A673 (cell line): ENCODE data around the gene TUBG1.

Experiments
- CTCF ChIP-seq: fragments of 300-800, 200-600 bp; sonication (generic); conservative IDR thresholded peaks from 2 replicates; pipeline ENCODE4 v1.5.1; 2017; ENCODE audit warnings: low read depth, mild to moderate bottlenecking, antibody characterized with exemption, low read length, moderate library complexity, mixed read lengths
- EZH2 ChIP-seq: fragments of 200-600 bp; sonication (generic); IDR thresholded peaks from 2 replicates; pipeline ENCODE4 v1.6.1; 2017; ENCODE audit warnings: borderline replicate concordance, low read depth, mild to moderate bottlenecking, mixed read lengths, antibody characterized with exemption, low read length; ENCODE audit not compliant: poor library complexity, severe bottlenecking

DNA sequence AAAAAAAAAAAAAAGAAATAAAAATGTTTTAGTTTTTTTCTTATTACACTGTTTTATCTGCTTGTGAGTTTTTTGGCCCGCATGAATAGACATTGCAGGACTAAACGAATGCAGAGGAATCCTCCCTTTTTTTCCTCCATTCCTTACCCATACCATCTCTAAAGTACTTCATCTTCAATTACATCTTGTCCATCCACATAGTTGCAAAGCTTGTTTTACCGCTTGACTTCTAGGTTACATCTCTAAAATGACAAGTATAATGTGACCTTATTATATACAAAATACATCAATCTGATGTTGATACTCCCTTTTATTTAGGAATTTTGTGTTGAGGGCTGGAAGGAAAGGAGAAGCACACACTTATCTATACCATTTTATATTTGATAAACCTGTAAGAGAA, 13.1 kb upstream of the TUBG1 start:
- no peak for TF ChIP-seq EZH2
- no peak for TF ChIP-seq CTCF
